Uterus (tissue), 4 donors: ENCODE data around the gene KPNA4. TPM values are rescaled to one million over a fixed set of nuclear protein-coding genes. Genes with fewer than 3 reads are reported as not detected.

Source experiments
- DNase-seq, 2 donors: peaks; one replicate each; pipeline ENCODE4 v3.0.0-alpha.2; 2019 to 2020
- H3K27ac ChIP-seq, 2 donors: fragments of 200-600 bp; sonication (generic); 1 replicate in 1 of 2; 2 replicates in 1 of 2; pipeline ENCODE4 v1.5.1; 2016 to 2018
- H3K27me3 ChIP-seq, 2 donors: fragments of 200-600 bp; sonication (generic); one replicate each; pipeline ENCODE4 v1.5.1; 2018 to 2019; ENCODE audit warnings: control low read depth in 1 of 2
- H3K36me3 ChIP-seq, 2 donors: fragments of 200-600 bp; sonication (generic); one replicate each; pipeline ENCODE4 v1.5.1; 2019; ENCODE audit warnings: control low read depth in 1 of 2
- H3K4me1 ChIP-seq, 2 donors: fragments of 200-600 bp; sonication (generic); one replicate each; pipeline ENCODE4 v1.5.1; 2018 to 2019; ENCODE audit warnings: control low read depth in 1 of 2
- H3K4me3 ChIP-seq, 2 donors: fragments of 200-600 bp; sonication (generic); 1 replicate in 1 of 2; 2 replicates in 1 of 2; pipeline ENCODE4 v1.5.1; 2018 to 2019; ENCODE audit warnings: mild to moderate bottlenecking in 1 of 2
- H3K9me3 ChIP-seq, 2 donors: fragments of 200-600 bp; sonication (generic); one replicate each; pipeline ENCODE4 v1.5.1; 2019; ENCODE audit warnings: control low read depth in 1 of 2
- POLR2A ChIP-seq, 2 donors: fragments of 450-650 bp; IDR thresholded peaks; one replicate each; pipeline ENCODE4 v1.6.1; 2016; ENCODE audit warnings: antibody characterized with exemption in 2 of 2, mild to moderate bottlenecking in 1 of 2, moderate library complexity in 1 of 2
- intact Hi-C: fragments of 100-400 bp; cut with DNase I; formaldehyde crosslinking; loops from one replicate; pipeline ENCODE4 v1.15.1; 2023; ENCODE audit warnings: low total_unique reads
- total RNA-seq, 4 donors: library from RNA; depleted of rRNA in 3 of 4; stranded (reverse); fragments of >200 nt in 3 of 4; gene quantifications; one replicate each; pipeline versions ENCODE4 v1.1.0 to v1.2.4, GENCODE V29; 2014 to 2023
- TF ChIP-seq, protein P1 (sequence below), 4 experiments: fragments of 200-600 bp in 2 of 4; fragments of 450-650 bp in 2 of 4; sonication (generic) in 2 of 4; IDR thresholded peaks; one replicate each; pipeline ENCODE4 v1.5.1; 2016 to 2019; ENCODE audit warnings: antibody characterized with exemption in 4 of 4, mild to moderate bottlenecking in 2 of 4, moderate library complexity in 1 of 4
- donor health status: DM: yes; HTN: yes; CAD: no.

KPNA4 gene
- total RNA-seq, 4 donors from 2014 or later = 18.5 to 72.7 (median 33.5) TPM

DNA sequence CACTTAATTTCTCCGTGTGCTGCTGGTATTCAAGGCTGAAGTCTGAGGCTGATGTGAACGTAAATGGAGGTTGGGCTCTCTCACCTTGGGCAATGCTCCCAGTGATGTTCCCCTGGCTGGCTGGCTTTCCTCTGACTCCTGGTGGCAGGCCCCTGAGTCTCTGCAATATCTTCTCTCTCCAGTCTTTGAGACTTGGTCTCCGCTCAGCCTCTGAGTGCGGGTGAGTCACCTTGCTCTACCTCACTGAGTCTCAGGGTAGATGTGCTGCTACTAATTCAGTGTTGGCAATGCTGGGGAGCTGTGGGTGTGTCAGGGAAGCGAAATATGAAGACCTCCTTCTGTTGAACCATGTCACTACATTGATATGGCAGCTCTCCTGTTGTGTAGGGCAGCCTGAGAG lies 84.4 kb downstream of the KPNA4 start:
- H3K4me1 ChIP-seq = no peaks in the 10 kb centered on the region
- intact Hi-C loops = no loop called here
- DNase-seq = no peak
- TF ChIP-seq POLR2A (IDR thresholded peaks at IDR 0.05) = no peak
- no peak overlapping the region for H3K4me3 ChIP-seq
- H3K36me3 ChIP-seq = no peaks in the 10 kb centered on the region
- H3K9me3 ChIP-seq = no peaks in the 10 kb centered on the region
- H3K27me3 ChIP-seq = no peaks in the 10 kb centered on the region
- H3K27ac ChIP-seq = no peak overlapping the region

DNA sequence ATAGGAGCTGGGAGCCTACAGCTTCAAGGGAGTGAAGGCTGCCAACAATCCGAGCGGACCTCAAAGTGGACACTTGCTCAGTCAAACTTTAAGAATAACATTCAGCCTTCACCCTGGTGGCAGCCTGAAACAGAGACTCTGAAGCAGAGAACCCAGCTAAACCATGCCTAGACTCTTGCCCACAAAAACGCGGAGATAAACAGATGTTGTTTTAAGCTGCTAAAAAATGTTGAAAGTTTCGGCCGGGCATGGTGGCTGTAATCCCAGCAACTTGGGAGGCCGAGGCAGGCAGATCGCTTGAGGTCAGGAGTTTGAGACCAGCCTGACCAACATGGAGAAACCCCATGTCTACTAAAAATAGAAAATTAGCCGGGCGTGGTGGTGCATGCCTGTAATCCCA lies 86.0 kb downstream of the KPNA4 start:
- no peak overlapping the region for H3K27ac ChIP-seq
- intact Hi-C loops = no loop called here
- no peaks in the 10 kb centered on the region for H3K27me3 ChIP-seq
- H3K9me3 ChIP-seq = no peaks in the 10 kb centered on the region
- TF ChIP-seq, protein P1, sequence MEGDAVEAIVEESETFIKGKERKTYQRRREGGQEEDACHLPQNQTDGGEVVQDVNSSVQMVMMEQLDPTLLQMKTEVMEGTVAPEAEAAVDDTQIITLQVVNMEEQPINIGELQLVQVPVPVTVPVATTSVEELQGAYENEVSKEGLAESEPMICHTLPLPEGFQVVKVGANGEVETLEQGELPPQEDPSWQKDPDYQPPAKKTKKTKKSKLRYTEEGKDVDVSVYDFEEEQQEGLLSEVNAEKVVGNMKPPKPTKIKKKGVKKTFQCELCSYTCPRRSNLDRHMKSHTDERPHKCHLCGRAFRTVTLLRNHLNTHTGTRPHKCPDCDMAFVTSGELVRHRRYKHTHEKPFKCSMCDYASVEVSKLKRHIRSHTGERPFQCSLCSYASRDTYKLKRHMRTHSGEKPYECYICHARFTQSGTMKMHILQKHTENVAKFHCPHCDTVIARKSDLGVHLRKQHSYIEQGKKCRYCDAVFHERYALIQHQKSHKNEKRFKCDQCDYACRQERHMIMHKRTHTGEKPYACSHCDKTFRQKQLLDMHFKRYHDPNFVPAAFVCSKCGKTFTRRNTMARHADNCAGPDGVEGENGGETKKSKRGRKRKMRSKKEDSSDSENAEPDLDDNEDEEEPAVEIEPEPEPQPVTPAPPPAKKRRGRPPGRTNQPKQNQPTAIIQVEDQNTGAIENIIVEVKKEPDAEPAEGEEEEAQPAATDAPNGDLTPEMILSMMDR (IDR thresholded peaks at IDR 0.05) = no peak
- TF ChIP-seq POLR2A (IDR thresholded peaks at IDR 0.05) = no peak
- no peaks in the 10 kb centered on the region for H3K4me1 ChIP-seq
- no peaks in the 10 kb centered on the region for H3K36me3 ChIP-seq
- DNase-seq = no peak
- H3K4me3 ChIP-seq = no peak overlapping the region

DNA sequence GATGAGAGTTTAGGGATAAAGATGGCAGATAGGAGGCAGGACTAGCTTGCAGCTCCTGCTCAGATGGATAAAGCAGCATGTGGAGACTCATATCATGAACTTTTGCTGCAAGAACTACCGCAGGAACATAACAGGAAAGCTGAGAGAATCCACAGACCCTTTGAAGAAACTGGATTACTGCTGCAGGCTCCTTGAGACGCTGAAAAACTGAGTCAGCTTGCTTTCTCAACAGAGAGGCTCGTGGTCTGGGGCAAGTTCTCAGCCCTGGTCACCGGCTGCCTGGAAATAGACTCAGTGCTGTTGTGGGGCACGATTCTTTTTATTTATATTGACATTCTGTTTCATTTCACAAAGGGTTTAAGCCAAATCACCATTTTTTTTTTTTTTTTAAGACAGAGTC lies 87.0 kb downstream of the KPNA4 start:
- Histone ChIP-seq H3K27me3 (no peaks in the 10 kb centered on the region), H3K36me3 (no peaks in the 10 kb centered on the region), H3K9me3 (no peaks in the 10 kb centered on the region), H3K4me1 (no peaks in the 10 kb centered on the region), H3K27ac (no peak overlapping the region), H3K4me3 (no peak overlapping the region)
- no peak for DNase-seq
- intact Hi-C loops = no loop called here
- TF ChIP-seq POLR2A (IDR thresholded peaks at IDR 0.05) = no peak
- TF ChIP-seq, protein P1 (IDR thresholded peaks at IDR 0.05) = no peak

DNA sequence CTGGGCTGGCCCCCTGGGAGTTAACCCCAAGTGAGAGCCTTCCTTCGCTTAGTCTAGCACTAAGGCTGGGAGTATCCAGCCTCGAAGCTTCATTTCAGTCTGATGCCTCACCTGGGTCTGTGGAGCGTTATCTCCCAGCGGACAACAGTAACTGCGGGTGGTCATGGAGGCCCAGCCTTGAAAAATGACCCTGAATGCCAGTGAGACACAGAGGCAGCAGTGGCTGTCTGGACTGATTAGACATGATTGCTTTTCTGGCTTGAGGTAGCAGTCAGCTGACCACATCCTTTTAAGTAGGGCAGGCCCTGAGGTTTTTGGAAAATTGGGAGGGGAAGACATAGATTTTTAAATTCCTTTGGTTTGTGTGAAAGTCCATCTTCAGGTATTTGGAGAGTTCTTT lies 87.6 kb downstream of the KPNA4 start:
- no peak for DNase-seq
- H3K4me3 ChIP-seq = no peak overlapping the region
- TF ChIP-seq, protein P1 (IDR thresholded peaks at IDR 0.05) = no peak
- TF ChIP-seq POLR2A (IDR thresholded peaks at IDR 0.05) = no peak
- H3K27ac ChIP-seq = no peak overlapping the region
- no peaks in the 10 kb centered on the region for H3K4me1 ChIP-seq
- no peaks in the 10 kb centered on the region for H3K9me3 ChIP-seq
- intact Hi-C loops = no loop called here
- H3K36me3 ChIP-seq = no peaks in the 10 kb centered on the region
- no peaks in the 10 kb centered on the region for H3K27me3 ChIP-seq

DNA sequence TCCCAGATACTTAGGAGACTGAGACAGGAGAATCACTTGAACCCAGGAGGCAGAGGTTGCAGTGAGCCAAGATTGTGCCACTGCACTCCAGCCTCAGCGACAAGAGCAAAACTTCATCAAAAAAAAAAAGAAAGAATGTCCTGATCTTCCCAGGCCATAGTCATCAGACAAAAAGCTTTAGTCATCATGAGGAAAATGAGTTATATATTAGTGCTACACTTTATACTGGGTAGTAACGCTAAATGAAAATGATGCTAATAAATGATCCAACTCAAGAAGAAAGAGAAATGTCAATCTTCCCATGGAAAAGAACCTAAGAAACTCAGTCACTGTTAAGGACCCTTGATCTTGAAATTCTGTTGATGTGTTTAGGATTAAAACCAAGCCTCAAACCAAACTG lies 89.5 kb downstream of the KPNA4 start:
- Histone ChIP-seq H3K36me3 (no peaks in the 10 kb centered on the region), H3K4me3 (no peak overlapping the region)
- intact Hi-C loops = no loop called here

More for the DNA sequence above, 89.5 kb downstream of the KPNA4 start:
- no peaks in the 10 kb centered on the region for H3K9me3 ChIP-seq
- H3K27ac ChIP-seq = no peak overlapping the region
- no peaks in the 10 kb centered on the region for H3K27me3 ChIP-seq
- no peak for DNase-seq
- no peaks in the 10 kb centered on the region for H3K4me1 ChIP-seq
- TF ChIP-seq, protein P1 (IDR thresholded peaks at IDR 0.05) = no peak
- no peak for TF ChIP-seq POLR2A (IDR thresholded peaks at IDR 0.05)
